Measurements from ENCODE around the gene RPRD2.
"Not testable (repeated sequence)": the region's sequence is repeated elsewhere in the genome, so short reads cannot be mapped to it uniquely, and the experiment has no call there.

Gene RPRD2

DNA sequence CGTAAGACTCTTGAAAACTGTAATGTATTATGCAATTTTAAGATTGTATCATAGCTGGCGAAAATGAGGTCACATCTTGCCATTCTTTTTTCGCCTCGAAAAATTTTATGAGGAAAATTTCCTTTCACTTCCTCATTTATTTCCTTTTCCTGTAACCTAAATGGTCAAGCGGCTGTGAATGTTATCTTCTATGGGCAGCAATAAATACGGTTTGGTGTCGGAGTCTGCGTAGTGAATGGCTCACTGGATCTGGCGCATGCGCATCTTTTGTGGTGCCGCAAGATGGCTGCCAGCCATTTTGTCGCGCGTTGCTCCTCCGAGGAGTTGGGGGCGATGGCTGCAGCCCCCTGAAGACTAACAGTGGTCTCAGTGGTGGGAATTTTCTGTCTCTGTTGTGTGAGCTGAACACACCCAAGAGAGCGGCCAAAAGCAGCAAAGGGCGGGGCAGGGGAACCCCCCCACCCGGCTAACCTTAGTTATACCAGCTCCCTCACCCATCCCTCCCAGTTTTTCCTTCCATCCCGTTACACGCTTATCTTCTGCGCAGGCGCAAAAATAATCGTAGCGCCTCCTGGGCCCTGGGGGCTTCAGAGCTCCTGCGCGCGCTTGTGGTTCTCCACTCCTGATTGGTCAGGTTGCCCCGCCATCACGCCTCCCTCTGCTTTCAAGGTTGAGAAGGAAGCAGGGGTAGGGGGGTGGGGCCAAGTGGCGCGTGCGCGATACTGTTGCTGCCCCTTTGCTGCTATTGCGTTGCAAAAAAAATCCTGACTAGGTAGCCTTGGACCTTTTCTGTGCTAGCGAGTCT is at the start of gene RPRD2:
Gene RPRD2 (plus strand): TSS at position 722 of the 805 bp plus-strand sequence. CDS start 568 bp downstream, outside the sequence.
- peak; percentile 100 for DNase-seq (ENCODE audit: low read depth)

DNA sequence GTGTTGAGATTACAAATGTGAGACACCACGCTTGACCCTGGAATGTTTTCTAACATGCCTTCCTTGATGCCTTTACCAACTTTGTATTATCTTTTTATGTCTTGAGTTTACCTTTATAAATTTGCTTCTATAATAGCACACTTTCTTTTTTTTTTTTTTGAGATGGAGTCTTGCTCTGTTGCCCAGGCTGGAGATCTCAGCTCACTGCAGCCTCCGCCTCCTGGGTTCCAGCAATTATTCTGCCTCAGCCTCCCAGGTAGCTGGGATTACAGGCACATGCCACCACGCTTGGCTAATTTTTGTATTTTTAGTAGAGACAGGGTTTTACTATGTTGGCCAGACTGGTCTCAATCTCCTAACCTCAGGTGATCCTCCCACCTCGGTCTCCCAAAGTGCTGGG is 49.3 kb upstream of the RPRD2 start:
- DNase-seq (ENCODE audit: low read depth): not testable (repeated sequence)

DNA sequence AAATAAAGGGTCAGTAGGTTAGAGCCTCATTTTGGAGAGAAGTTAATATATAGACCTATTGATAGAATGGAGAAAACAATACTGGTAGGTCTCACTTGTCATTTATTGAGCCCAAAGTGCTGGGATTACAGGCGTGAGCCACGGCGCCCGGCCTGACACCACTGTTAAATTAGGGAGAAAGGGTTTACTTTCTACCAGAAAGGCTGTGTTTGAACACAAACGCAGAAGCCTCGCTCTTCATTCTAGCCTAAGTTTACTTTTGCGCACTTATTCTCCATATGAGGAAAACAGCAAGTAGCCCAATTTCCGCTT is 43.3 kb upstream of the RPRD2 start:
- no peak for DNase-seq (ENCODE audit: low read depth)

DNA sequence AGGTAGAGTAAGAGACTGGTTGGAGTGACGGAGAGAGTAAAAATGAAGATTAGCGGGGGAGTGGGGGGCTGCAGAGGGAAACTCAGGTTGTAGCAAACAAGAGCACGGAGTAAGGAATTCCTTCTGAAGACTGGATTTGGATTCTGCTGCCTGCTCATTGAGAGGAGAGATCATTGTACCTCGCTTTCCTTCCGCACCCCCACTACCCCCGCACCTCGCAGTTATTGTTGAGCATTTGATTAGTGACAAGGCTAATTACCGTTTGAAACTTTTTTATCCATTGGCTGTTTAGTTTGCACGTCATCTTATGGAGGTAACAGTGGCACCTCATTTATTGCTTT is 42.2 kb upstream of the RPRD2 start:
- no peak for DNase-seq (ENCODE audit: low read depth)

DNA sequence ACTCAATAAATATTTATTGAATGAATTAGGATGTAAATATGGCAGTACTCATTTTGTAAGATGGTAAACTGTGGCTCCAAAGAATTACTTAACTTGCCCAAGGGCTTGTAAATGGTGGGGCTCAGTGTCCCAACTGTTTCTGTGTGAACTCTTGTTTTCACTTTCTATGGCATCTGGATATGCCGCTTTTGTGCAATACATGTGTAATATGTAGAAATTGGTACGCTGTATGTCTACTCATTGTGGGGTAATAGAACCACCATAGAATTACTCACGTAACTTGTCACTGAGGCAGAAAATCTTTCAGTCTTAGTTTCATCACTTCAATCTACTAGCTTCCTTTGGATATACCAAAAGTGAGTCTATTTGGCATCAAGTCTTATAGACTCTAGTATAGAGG is 41.6 kb upstream of the RPRD2 start:
- peak; percentile 45 for DNase-seq (ENCODE audit: low read depth)

DNA sequence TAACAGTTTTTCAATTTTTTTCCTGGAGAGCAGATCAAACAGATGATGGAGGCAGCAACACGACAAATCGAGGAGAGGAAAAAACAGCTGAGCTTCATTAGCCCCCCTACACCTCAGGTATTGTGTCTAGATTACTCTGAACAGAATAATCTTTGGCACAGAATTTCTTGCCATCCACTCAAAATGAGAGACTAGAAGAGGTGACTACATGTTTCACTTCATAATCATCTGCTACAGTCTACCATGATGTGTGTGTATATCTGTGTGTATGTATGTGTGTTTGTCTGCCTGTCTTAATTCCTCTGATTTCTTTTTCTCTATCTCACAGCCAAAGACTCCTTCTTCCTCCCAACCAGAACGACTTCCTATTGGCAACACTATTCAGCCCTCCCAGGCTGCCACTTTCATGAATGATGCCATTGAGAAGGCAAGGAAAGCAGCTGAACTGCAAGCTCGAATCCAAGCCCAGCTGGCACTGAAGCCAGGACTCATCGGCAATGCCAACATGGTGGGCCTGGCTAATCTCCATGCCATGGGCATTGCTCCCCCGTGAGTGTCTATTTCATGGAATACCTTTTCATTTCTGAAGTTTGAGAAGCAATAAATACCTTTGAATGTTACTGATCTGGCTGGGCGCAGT is 31.2 kb upstream of the RPRD2 start:
- no peak for DNase-seq (ENCODE audit: low read depth)

DNA sequence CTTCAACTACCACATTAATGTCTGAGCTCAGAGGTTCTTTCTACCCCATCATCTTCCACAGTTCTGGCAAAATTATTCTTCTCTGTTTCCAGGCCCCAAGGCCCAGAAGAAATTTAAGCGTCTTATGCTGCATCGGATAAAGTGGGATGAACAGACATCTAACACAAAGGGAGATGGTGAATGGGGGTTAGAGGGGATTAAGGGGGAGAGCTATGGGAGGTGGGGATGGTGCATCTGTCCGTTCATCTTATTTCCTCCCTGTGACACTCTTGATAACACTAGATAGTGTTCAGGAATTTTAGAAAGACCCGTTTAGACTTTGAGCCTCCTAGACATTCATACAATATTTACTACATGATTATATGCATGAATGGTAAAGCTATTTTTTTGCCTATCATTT is 17.6 kb upstream of the RPRD2 start:
- no peak for DNase-seq (ENCODE audit: low read depth)

DNA sequence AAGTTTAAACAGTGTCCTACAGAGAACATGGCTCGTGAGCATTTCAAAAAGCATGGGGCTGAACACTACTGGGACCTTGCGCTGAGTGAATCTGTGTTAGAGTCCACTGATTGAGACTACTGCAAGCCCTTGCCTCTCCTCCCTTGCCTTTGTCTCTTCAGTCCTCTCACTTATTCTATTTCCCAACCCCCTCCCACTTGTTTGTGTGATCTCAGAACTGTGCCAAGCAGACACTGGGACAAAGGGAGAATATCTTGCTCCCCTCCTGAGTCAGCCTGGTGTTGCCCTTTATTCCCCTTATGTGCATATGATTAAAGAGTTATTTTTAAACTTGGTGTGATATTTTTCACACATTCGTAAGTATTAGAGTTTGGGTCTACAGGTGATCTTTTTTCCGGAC is 11.1 kb upstream of the RPRD2 start:
- DNase-seq (ENCODE audit: low read depth): no peak

DNA sequence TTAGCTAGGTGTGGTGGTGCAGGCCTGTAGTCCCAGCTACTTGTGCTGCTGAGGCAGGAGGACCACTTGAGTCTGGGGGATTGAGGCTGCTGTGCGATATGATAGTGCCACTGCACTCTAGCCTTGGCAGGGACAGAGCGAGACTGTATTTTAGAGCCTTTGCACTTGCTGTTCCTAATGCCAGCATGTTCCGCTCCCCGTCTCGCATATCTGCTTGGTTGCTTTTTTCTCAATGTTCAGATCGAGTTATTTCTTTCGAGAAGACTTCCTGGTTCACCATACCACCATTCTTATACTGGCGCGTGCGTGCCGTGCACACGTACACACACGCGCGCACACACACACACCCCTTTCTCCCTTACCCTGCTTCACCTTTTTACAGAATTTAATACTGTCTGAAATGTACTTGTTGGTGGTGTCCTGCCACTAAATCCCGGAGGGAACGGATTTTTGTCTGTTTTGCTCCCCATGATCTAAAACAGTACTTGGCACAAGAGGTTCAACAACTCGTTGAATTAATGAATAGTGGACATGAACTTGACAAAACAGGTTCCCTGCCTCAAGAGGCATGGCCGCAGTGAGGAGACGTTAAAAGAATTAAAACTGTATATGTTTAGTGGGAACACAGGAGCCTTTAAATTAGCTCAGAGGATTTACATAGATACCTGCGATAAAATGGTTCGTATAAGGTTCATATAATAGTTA is 1.1 kb upstream of the RPRD2 start:
- peak; percentile 14 for DNase-seq (ENCODE audit: low read depth)

DNA sequence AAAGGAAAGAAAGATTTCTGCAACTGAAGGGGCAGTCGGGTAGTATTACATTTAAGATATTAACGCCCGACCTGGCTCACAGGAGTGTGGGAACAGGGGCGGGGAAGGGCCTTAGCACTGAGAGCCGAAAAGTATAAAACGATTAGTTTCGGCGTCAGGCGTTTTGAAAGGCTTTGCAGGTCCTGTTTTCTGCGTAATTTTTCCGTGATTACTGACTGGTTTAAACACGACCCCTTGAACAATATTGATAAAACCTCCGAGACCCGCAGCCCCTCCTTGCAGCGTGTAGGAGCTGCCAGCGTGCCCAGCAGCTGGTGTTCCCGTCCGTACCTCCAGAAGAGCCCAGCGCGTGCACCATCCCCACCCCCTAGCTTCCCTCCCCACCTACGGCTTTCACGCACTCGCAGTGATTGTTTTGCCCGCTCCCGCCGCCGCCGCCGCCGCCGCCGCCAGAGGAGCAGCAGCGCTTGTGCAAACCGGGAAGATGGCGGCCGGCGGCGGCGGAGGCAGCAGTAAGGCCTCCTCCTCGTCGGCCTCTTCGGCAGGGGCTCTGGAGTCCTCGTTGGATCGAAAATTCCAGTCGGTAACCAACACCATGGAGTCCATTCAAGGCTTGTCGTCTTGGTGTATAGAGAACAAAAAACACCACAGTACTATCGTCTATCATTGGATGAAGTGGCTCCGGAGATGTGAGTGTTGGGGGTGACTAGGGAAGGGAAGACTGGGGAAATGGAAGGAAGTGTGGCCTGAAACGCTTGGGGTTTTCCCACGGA is 470 bp downstream of the RPRD2 start:
- DNase-seq (ENCODE audit: low read depth): peak; percentile 88

DNA sequence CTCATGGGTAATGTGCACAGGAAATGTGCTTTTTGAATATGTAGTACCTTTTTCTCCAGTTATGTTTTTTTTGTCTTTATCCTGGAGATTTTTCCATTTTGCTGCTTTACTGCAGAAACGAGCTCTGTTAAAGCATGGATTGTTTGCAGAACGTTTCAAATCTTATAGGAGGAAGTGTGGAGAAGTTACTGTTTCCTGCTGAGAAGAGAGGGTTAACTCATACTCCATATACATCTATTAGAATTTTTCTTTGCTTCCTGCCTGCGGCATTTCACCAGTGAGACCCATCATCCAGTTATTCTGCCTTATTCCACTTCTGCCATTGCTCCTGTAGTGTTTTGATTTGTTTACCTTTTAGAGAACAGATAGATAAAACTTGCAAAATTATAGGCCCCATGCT is 2.0 kb downstream of the RPRD2 start:
- peak; percentile 56 for DNase-seq (ENCODE audit: low read depth)

DNA sequence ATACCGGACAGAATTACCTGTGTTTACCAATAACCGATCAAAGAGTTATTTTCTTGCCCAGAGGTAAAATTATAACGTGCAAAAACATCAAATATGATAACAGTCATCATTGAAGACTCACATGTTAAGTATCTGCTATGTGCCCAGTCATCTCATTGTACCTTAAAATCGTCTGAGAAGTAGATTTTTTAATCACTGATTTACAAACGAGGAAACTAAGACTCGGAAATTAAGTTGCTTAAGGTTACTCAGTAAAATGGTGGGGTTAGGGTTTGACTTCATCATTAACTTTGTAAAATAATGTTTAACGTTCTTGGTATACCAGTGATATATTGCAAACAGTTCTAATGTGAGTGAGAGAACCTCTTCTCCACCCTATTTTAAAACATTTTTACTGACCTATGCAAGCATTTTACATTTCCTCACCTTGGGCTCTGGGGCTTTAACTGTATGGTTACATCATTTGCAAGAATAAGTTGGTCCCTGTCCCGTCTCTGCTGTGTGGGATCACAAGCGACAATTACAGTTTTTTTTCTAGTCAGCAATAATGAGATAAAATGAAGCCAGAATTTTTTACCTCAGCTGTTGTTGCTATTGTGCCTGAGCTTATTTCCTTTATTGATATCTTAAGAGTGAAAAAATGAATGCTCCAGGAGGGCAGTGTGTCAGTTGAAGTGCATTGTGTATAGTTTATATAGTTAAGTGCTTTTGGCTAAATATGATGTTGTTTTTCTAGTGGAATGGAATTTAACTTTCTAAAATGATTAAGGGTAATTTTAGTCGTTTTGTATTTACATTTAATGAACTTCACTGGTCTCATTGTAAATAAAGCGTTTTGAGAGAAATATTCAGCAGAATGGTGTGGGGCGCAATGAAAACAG is 2.7 kb downstream of the RPRD2 start:
- DNase-seq (ENCODE audit: low read depth): peak; percentile 73

DNA sequence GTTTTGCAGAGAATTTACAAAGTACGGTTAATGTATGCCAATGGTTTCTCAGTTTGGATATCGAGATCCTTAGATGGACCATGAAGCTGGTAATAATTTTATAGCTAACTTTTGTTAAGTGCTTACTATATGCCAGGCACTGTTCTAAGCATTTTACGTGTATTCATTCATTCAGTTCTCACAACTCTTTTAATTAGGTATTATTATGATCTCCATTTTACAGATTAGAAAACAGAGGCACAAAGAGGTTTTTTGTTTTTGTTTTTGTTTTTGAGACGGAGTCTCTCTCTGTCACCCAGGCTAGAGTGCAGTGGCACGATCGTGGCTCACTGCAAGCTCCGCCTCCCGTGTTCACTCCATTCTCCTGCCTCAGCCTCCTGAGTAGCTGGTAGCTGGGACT is 7.2 kb downstream of the RPRD2 start:
- DNase-seq (ENCODE audit: low read depth): no peak

DNA sequence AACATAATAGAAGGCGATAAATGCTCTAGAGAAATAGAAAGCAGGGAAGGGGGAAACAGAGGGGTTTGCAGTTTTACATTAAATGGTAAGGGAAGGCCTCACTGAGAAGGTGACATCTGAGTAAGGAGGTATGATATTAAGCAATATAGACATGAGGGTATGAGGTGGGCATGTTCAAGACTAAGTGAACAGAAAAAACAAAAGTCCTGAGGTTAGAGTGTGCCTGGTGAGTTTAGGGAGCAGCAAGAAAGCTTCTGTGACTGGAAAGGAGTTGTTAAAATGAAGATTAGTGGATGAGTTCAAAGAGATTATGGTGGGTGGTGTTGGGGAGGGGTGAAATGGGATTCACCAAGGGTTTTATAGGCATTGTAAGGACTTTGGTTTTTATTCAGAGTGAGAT is 8.6 kb downstream of the RPRD2 start:
- no peak for DNase-seq (ENCODE audit: low read depth)

DNA sequence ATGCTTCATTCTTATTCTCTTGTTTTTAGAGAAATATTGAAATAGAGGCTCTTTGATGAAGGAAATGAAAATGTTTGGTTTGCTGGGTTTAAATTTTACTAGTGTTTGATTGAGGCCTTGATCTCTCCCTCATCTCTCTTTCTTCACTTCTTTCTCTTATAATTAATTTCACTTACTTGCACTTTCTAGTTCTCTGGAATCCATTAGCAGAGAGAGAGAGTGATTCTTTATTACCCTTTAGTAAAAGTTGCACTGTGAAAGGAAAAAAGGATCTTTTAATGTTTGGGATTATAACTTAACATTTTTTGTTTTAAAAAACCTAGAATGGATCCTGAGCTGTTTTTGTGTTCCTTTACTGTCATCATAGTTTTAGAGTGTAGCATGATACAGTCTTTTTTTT is 12.2 kb downstream of the RPRD2 start:
- DNase-seq (ENCODE audit: low read depth): no peak

DNA sequence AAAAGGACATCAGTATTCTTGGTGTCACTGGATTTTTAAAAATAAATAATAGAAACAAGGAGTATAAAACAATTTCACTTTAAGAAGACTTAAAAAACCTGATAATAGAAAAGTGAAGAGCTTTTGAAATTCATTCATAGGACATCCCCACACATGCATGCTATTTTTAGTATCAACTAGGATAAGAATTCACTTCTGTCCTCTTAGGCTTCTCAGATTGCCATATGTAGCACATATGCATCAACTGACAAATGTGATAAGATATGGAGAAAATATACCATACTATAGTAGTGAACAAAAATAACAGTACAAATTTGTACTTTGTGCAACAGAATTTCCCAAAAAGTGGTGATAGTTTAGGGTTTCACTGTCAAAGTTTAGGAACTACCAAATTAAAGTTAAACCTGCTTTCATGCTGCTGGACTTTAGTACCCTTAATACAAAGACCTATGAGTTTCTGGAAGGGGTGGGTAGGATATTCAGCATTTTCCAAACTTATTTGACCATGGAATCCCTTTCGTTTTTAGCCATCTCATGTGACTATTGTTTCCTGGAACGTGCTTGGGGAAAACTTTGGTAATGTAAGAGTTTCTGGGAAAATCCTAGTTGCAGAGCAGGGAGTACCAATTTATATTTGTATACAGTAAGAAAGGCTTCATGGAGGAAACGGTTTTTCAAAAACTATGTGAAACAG is 19.8 kb downstream of the RPRD2 start:
- no peak for DNase-seq (ENCODE audit: low read depth)

DNA sequence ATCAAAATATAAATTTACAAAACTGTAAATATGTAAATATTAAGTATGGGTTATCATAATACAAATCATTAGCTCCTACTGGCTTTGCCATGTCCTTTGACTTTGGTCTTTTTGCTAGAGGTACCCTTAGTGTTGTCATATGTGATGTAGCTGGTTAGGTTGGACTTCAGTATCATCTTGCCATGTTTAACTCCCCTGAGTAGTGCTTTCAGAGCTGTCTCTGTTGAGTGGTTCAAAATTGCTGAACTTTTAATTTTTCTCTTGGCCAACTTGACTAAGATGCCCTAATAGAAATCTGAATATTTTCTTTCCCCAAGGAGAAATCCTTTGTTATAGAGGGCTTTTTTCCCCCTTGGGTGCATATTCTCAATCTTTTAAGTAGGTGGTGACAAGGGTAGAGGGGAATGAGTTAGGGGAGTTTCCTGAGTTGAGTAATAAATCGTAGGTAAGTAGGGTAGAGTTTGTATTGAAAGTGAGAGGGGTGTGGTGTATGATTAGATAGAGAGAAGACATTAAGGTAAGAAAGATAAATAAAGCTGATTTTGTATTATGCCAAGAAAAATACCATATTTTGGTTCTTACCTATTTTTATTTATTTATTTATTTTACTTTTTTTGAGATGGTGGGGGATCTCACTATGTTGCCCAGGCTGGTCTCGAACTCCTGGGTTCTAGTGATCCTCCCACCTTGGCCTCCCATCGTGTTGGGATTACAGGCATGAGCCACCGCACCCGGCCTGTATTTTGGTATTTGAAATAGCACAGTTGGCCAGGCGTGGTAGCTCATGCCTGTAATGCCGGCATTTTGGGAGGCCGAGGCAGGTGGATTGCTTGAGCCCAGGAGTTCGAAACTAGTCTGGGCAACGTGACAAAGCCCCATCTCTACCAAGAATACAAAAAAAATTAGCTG is 21.8 kb downstream of the RPRD2 start:
- no peak for DNase-seq (ENCODE audit: low read depth)

DNA sequence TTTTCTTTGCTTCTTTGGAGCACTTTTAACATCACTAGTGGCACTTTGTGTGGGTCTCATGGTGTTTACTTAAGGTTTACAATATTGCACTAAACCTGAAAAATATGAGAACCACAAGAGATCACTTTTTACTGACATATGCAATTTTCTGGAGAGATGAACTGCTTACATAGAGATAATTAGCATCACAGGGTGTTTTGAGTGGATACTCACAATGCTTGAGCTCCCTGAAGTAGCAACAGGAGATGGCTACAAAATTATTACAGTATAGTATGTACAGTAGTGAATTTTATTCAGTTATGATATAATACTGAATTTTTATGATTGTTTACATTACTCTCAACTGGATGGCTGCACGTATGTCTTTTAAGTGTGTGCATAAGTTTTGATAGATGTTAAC is 22.6 kb downstream of the RPRD2 start:
- DNase-seq (ENCODE audit: low read depth): no peak

DNA sequence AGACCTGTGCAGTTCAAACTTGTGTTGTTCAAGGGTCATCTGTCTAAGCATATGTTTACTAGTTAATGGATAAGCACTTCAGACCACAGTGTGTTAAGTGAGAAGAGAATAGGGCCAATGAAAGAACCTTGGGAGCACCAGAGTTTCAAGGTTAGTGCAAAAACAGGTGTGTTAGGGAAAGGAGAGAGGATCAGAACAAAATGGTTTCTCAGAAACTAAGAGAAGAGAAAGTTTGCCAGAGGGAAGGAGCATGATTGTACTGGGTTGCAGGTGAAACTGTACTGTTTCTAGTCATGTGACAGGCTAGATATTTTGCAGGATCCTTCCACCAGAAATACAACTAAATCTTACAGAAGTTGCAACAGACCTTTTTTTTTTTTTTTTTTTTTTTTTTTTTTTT is 23.3 kb downstream of the RPRD2 start:
- DNase-seq (ENCODE audit: low read depth): no peak

DNA sequence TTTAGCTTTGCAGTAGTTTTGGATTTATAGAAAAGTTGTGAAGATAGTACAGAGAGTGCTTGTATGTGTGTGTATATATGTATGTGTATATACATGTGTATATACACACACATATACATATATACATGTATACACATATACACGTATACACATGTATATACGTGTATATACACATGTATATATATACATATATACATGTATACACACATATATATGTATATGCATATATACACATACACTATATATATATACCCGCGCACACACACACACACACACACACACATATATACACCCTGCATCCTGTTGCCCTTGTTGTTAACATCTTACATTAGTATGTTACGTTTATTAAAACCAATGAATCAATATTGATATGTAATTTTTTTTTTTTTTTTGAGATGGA is 24.3 kb downstream of the RPRD2 start:
- DNase-seq (ENCODE audit: low read depth): no peak

Data from ELR (cell line).